ENCODE measurements around the gene QSER1. TPM values are rescaled to one million over a fixed set of nuclear protein-coding genes. Genes with fewer than 3 reads are reported as not detected.

QSER1 gene
- total and polyA plus RNA-seq, 2 experiments from 2014 or later, result 3.7 to 27.1 TPM

DNA sequence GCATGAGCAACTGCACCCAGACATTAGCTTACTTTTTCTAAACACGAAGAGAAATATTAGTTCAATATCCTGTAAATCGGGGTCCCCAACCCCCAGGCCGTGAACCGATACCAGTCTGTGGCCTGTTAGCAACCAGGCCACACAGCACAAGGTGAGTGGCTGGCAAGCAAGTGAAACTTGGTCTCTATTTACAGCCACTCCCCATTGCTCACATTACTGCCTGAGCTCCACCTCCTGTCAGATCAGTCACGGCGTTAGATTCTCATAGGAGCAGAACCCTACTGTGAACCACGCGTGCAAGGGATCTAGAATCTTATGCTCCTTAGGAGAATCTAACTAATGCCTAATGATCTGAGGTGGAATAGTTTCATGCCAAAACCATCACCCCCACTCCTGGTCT lies 95.2 kb downstream of the QSER1 start:
- DNase-seq (ENCODE audit: low spot score), result no peak
- TF ChIP-seq EZH2phosphoT487 (IDR thresholded peaks at IDR 0.05; ENCODE audit: low read depth, severe bottlenecking, unreplicated experiment), result no peak
- TF ChIP-seq EZH2 (IDR thresholded peaks at IDR 0.05; ENCODE audit: borderline replicate concordance), result no peak
- TF ChIP-seq CTCF (IDR thresholded peaks at IDR 0.05; ENCODE audit: poor library complexity), result no peak
- H2AFZ ChIP-seq, result no peak overlapping the region
- no peaks in the 10 kb centered on the region for H3K79me2 ChIP-seq
- no peaks in the 10 kb centered on the region for H3K27me3 ChIP-seq
- no peaks in the 10 kb centered on the region for H4K20me1 ChIP-seq (ENCODE audit: insufficient read depth, poor library complexity, severe bottlenecking)
- 79% methylated on average over 8 of the region's 8 CpGs for WGBS (ENCODE audit: low lambda C conversion rate, missing lambda C conversion rate)
- no peaks in the 10 kb centered on the region for H3K9me2 ChIP-seq (replicated peaks; ENCODE audit: insufficient read depth)
- no peaks in the 10 kb centered on the region for H3K36me3 ChIP-seq (replicated peaks; ENCODE audit: insufficient read depth, low read depth)
- no peaks in the 10 kb centered on the region for H3K9me3 ChIP-seq (ENCODE audit: low read depth)
- H3K4me1 ChIP-seq (ENCODE audit: insufficient read depth), result no peaks in the 10 kb centered on the region
- H3K27ac ChIP-seq, result no peak overlapping the region
- no peak overlapping the region for H3K4me3 ChIP-seq
- H3K4me2 ChIP-seq, result no peak overlapping the region

DNA sequence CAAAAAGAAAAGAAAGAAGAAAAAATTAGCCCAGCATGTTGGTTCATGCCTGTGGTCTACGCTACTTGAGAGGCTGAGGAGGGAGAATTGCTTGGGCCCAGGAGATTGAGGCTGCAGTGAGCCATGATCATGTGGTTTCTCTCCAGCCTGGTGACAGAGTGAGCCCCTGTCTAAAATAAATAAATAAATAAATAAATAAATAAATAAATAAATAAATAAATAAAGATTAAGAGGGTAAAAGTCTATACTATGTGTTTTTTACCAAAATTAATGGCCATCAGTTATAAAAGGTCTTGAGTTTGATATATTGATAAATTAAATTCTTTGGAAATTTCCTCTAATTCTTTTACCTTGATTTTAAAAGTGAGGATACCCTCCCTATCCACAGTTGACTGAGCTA lies 97.9 kb downstream of the QSER1 start:
- Histone ChIP-seq H3K27me3 (no peaks in the 10 kb centered on the region), H2AFZ (no peak overlapping the region), H3K79me2 (no peaks in the 10 kb centered on the region), H3K4me1 (ENCODE audit: insufficient read depth) (no peaks in the 10 kb centered on the region), H3K36me3 (replicated peaks; ENCODE audit: insufficient read depth, low read depth) (no peaks in the 10 kb centered on the region), H3K27ac (no peak overlapping the region), H3K9me2 (replicated peaks; ENCODE audit: insufficient read depth) (no peaks in the 10 kb centered on the region), H4K20me1 (ENCODE audit: insufficient read depth, poor library complexity, severe bottlenecking) (no peaks in the 10 kb centered on the region), H3K4me3 (no peak overlapping the region), H3K4me2 (no peak overlapping the region), H3K9me3 (ENCODE audit: low read depth) (no peaks in the 10 kb centered on the region)
- TF ChIP-seq CTCF (IDR thresholded peaks at IDR 0.05; ENCODE audit: poor library complexity), result no peak
- no peak for TF ChIP-seq EZH2 (IDR thresholded peaks at IDR 0.05; ENCODE audit: borderline replicate concordance)
- TF ChIP-seq EZH2phosphoT487 (IDR thresholded peaks at IDR 0.05; ENCODE audit: low read depth, severe bottlenecking, unreplicated experiment), result no peak
- no peak for DNase-seq (ENCODE audit: low spot score)
- 48% methylated on average over 1 of the region's 1 CpG for WGBS (ENCODE audit: low lambda C conversion rate, missing lambda C conversion rate)

DNA sequence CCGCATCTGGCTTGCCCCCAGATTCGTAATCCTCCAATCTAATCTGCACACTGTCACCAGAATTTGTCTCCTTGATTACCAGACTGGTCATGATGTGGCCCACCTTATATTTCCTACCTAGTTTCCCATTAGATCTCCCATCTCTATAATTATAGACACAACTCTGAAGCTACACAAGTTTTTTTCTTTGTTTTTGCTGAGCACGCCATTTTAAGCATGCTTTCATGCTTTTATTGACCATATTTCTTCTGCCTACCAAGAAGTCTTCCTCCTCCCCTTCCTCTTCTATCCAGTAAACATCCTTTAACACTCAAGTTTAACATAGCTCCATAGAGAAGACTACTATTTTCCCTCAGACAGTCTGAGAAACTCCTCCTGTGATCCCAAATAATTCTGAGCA lies 98.8 kb downstream of the QSER1 start:
- Histone ChIP-seq H3K4me2 (no peak overlapping the region), H3K4me3 (no peak overlapping the region), H3K79me2 (no peaks in the 10 kb centered on the region), H2AFZ (no peak overlapping the region), H4K20me1 (ENCODE audit: insufficient read depth, poor library complexity, severe bottlenecking) (no peaks in the 10 kb centered on the region), H3K4me1 (ENCODE audit: insufficient read depth) (no peaks in the 10 kb centered on the region), H3K27ac (no peak overlapping the region), H3K27me3 (no peaks in the 10 kb centered on the region), H3K9me3 (ENCODE audit: low read depth) (no peaks in the 10 kb centered on the region), H3K36me3 (replicated peaks; ENCODE audit: insufficient read depth, low read depth) (no peaks in the 10 kb centered on the region), H3K9me2 (replicated peaks; ENCODE audit: insufficient read depth) (no peaks in the 10 kb centered on the region)
- 94% methylated on average over 3 of the region's 3 CpGs for WGBS (ENCODE audit: low lambda C conversion rate, missing lambda C conversion rate)
- TF ChIP-seq EZH2phosphoT487 (IDR thresholded peaks at IDR 0.05; ENCODE audit: low read depth, severe bottlenecking, unreplicated experiment) (no peak), EZH2 (IDR thresholded peaks at IDR 0.05; ENCODE audit: borderline replicate concordance) (no peak), CTCF (IDR thresholded peaks at IDR 0.05; ENCODE audit: poor library complexity) (no peak)
- DNase-seq (ENCODE audit: low spot score), result no peak

GRCh38 chr11:32991898-32992297 lies 99.3 kb downstream of the QSER1 start:
- no peaks in the 10 kb centered on the region for H3K79me2 ChIP-seq
- no peak overlapping the region for H3K4me3 ChIP-seq
- no peak for TF ChIP-seq CTCF (IDR thresholded peaks at IDR 0.05; ENCODE audit: poor library complexity)
- no peak for TF ChIP-seq EZH2phosphoT487 (IDR thresholded peaks at IDR 0.05; ENCODE audit: low read depth, severe bottlenecking, unreplicated experiment)
- no peak for TF ChIP-seq EZH2 (IDR thresholded peaks at IDR 0.05; ENCODE audit: borderline replicate concordance)
- no peak for DNase-seq (ENCODE audit: low spot score)
- no peaks in the 10 kb centered on the region for H3K4me1 ChIP-seq (ENCODE audit: insufficient read depth)
- no peaks in the 10 kb centered on the region for H4K20me1 ChIP-seq (ENCODE audit: insufficient read depth, poor library complexity, severe bottlenecking)
- no peaks in the 10 kb centered on the region for H3K9me3 ChIP-seq (ENCODE audit: low read depth)
- no peak overlapping the region for H2AFZ ChIP-seq
- H3K27ac ChIP-seq, result no peak overlapping the region
- no peaks in the 10 kb centered on the region for H3K36me3 ChIP-seq (replicated peaks; ENCODE audit: insufficient read depth, low read depth)
- no peak overlapping the region for H3K4me2 ChIP-seq
- no peaks in the 10 kb centered on the region for H3K9me2 ChIP-seq (replicated peaks; ENCODE audit: insufficient read depth)
- no peaks in the 10 kb centered on the region for H3K27me3 ChIP-seq
